ENCODE results near the gene DCTPP1.
"Not testable (repeated sequence)": the region's sequence is repeated elsewhere in the genome, so short reads cannot be mapped to it uniquely, and the experiment has no call there.

Gene DCTPP1

DNA sequence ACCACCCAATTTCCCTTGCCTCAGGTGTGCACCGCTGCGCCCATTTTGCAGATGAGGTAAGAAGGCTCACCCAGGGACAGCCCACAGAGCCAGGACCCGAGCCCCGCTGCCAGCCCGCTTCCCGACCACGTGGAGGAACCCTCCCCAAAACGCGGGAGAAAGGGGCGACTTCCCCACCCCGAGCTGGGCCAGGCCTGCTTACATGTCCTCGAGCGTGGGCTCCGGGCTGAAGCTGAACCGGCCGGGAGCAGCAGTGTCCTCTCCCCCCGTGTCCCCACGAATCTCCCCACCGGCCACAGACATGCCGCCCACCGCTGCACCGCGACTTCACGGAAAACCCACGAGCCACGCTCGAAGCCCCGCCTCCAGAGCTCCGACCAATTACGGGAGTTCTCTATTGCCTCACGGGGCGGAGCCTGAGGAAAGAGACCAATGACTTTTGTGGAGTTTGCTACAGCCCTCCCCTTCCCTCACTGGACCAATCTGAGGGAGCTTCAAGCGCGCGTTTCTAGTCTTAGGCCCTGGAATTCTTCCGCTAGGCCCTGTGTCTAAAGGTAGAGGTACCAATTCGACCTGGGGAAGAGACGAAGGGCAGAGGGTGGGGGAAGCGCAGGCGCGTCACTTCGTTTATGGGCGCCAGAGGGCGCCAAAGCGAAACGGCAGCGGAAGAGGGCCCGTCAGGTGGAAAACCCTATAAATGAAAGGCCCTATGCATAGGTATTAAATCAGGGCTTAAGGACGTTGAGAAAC, at the start of gene DCTPP1:
Gene DCTPP1 (minus strand): TSS at position 353 of the 750 bp plus-strand sequence. CDS start 50 bp downstream, at position 303.
- peak; percentile 96 to 97 for DNase-seq (ENCODE audit: low read depth in 2 of 2)

- no peak for DNase-seq (ENCODE audit: low read depth in 2 of 2)
Observed at GRCh38 chr16:30478766-30479478, 49.1 kb upstream of the DCTPP1 start.

DNA sequence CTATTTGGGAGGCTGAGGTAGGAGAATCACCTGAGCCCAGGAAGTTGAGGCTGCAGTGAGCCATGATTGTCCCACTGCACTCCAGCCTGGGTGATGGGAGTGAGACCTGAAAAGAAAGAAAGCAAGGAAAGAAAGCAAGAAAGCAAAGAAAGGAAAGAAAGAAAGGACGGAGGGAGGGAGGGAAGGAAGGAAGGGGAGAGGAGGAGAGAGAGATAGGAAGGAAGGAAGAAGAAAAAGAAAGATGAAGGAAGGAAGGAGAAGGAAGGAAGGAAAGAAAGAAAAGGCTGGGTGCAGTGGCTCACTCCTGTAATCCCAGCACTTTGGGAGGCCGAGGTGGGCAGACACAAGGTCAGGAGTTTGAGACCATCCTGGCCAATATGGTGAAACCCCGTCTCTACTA, 47.9 kb upstream of the DCTPP1 start:
- DNase-seq (ENCODE audit: low read depth in 2 of 2): not testable (repeated sequence)

DNA sequence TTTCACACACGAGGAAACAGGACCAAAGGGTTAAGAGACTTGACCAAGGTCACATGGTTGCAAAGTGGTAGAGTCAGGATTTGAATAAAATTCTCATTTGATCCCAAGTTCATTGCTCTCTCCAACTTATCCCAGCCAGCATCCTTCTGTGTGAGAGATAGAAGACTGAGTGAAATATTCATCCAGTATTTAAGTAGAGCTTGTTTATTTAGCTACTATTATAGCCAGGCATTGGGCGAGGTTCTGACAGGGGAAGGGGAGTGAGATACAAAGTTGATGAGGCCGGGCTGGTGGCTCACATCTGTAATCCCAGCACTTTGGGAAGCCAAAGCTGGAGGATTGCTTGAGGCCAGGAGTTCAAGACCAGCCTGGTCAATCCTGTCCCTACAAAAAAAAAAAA, 47.2 kb upstream of the DCTPP1 start:
- DNase-seq (ENCODE audit: low read depth in 2 of 2): no peak

DNA sequence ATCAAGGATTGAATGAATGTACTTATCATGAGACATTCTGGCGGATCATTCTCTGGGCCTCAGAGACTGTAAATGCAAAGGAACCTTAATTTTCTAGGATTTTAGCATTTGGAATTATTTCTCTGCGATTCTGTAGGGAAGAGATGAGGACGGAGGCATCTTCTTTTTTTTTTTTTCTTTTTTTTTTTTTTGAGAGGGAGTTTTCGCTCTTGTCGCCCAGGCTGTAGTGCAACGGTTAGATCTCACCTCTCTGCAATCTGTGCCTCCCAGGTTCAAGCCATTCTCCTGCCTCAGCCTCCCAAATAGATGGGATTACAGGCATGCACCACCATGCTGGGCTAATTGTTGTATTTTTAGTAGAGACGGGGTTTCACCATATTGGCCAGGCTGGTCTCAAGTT, 44.9 kb upstream of the DCTPP1 start:
- DNase-seq (ENCODE audit: low read depth in 2 of 2): no peak

DNA sequence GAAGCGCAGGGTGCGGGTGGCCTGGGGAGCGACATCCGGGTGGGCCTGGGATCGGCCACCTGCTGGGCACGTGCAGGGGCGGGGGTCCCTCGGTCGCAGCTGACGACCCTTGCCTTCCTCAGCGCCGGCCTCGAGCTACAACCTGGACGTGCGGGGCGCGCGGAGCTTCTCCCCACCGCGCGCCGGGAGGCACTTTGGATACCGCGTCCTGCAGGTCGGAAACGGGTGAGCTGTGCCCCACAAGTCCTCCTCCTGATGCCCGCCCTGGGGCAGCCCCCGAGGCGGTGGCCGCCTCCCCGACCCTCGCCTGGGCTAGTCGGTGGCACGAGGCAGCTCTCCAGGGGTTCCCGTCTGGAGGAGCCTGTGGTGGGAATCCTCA, 44.2 kb upstream of the DCTPP1 start:
- no peak for DNase-seq (ENCODE audit: low read depth in 2 of 2)

DNA sequence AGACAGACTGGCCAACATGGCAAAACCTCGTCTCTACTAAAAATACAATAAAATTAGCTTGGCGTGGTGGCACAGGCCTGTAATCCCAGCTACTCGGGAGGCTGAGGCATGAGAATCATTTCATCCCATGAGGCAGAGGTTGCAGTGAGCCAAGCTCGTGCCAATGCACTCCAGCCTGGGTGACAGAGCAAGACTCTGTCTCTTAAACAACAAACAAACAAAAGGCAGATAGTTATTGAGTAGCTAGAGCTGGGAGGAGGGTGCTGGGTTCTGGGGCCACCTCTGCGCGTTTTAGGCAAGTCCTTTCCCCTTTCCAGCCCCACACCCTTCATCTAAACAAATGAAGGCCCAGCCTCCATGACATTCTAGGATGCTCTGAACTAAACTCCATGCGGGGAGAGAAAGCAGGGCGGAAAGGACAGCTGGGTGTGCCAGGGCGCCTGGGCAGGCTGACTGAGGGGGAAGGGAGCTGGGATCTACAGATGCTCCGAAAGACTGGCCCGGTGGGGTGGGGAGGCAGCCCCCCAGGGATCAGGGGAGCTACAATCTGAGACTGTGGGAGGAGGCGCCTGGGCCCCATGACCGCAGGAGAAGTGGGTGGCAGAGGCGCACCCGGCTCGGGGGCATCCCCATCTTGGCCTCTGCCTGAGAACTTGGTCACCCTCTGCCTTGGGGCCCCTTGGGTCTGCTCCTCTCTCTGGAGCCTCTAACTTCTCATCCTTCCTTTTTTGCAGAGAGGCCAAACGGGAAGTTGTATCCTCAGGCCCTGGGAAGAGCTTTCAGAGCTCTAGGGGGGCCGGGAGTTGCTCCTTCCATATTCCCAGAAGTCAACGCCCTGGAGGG, 43.6 kb upstream of the DCTPP1 start:
- DNase-seq (ENCODE audit: low read depth in 2 of 2): no peak

GRCh38 chr16:30472328-30472942, 42.6 kb upstream of the DCTPP1 start, which contains the start of gene ITGAL:
Gene ITGAL (plus strand): TSS chr16:30472742. CDS start chr16:30472838, 96 bp downstream.
- DNase-seq (ENCODE audit: low read depth in 2 of 2): no peak

- DNase-seq (ENCODE audit: low read depth in 2 of 2): no peak
Observed at GRCh38 chr16:30470632-30470995, 40.8 kb upstream of the DCTPP1 start.

DNA sequence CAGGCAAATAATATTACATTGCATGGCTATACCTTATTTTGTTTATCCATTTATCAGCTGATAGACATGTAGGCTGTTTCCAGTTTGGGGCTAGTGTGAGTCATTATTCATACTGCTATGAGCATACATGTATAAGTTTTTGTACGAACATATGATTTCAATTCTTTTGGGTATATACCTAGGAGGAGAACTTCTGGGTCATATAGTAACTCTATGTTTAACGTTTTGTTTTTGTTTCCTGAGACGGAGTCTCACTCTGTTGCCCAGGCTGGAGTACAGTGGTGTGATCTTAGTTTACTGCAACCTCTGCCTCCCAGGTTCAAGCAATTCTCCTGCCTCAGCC, 40.3 kb upstream of the DCTPP1 start:
- no peak for DNase-seq (ENCODE audit: low read depth in 2 of 2)

DNA sequence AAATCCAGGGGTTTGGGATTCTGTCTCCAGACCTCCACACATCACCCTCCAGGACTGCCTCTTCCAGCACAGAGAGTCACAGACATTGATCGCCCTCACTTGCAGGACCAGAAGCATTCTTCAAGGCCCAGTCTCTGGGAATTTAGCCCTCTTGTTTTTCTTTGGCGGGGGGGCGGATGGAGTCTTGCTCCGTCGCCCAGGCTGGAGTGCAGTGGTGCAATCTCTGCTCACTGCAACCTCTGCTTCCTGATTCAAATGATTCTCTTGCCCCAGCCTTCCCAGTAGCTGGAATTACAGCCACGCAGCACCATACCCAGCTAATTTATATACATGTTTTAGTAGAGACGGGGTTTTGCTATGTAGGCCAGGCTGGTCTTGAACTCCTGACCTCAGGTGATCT, 34.2 kb upstream of the DCTPP1 start:
- DNase-seq (ENCODE audit: low read depth in 2 of 2): no peak

- DNase-seq (ENCODE audit: low read depth in 2 of 2): not testable (repeated sequence)
Observed at GRCh38 chr16:30461426-30461825, 31.6 kb upstream of the DCTPP1 start.

DNA sequence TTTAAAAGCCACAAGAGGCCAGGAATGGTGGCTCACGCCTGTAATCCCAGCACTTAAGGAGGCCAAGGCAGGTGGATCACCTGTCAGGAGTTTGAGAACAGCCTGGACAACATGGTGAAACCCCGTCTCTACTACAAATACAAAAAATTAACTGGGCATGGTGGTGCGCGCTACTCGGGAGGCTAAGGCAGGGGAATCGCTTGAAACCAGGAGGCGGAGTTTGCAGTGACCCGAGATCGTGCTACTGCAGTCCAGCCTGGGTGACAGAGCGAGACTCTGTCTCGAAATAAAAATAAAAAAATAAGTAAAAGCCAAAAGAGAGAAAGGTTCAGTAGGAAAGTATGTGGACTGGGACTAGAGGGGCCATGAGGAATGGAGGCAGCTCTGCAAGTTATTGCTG, 29.6 kb upstream of the DCTPP1 start:
- DNase-seq (ENCODE audit: low read depth in 2 of 2): no peak

DNA sequence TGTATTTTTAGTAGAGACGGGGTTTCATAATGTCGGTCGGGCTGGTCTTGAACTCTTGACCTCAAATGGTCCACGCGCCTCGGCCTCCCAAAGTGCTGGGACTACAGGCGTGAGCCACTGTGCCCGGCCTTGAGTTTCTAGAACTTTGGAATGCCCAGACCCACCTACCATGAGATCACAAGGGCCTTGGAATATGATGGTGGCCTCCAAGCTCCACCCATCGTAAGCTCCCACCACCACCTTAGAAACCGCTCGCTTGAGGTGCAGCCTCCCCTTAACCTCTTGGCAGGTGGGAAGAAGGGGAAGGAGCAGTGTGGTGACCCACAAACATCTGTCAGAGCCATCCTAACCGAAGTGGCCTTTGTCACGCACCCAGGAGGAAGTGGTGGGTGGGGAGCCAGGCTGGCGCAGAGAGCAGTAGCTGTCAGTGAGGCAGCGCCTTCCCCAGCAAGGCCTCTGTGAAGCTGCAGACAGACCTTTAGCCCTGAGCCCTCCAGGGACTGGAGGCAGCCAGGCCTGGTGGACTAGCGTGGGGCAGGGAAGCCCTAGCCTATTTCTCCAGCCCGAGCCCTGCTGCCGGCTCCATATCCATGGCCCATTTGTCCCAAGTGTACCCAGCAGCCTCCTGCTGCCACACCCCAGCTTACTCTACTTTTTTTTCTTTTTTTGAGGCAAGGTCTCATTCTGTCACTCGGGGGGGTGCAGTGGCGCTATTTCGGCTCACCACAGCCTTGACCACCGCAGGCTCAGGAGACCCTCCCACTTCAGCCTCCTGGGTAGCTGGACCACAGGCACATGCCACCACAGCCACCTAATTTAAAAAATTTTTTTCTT, 28.9 kb upstream of the DCTPP1 start:
- DNase-seq (ENCODE audit: low read depth in 2 of 2): no peak

GRCh38 chr16:30457743-30458560, 28.1 kb upstream of the DCTPP1 start:
- no peak for DNase-seq (ENCODE audit: low read depth in 2 of 2)

- DNase-seq (ENCODE audit: low read depth in 2 of 2): no peak
Observed at GRCh38 chr16:30457256-30457655, 27.4 kb upstream of the DCTPP1 start.

- no peak for DNase-seq (ENCODE audit: low read depth in 2 of 2)
Observed at GRCh38 chr16:30456302-30456701, 26.5 kb upstream of the DCTPP1 start.

DNA sequence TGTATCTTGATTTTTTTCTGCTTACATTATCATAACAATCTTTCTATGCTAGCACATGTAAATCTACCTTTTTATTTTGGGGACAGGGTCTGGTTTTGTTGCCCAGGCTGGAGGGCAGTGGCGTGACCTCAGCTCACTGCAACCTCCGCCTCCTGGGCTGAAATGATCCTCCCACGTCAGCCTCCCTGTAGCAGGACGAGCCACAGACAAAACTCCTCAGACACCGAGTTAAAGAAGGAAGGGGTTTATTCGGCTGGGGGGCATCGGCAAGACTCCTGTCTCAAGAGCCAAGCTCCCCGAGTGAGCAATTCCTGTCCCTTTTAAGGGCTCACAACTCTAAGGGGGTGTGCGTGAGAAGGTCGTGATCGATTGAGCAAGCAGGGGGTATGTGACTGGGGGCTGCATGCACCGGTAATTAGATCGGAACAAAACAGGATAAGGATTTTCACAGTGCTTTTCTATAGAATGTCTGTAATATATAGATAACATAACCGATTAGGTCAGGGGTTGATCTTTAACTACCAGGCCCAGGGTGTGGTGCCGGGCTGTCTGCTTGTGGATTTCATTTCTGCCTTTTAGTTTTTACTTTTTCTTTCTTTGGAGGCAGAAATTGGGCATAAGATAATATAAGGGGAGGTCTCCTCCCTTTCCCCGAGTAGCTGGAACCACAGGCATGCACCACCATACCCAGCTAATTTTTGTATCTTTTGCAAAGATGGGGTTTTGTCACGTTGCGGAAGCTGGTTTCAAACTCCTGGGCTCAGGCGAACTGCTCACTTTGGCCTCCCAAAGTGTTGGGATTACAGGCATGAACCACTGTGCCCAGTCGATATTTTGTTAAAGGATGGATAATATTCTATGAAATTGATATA, 23.1 kb upstream of the DCTPP1 start:
- DNase-seq (ENCODE audit: low read depth in 2 of 2): not testable (repeated sequence)

- no peak for DNase-seq (ENCODE audit: low read depth in 2 of 2)
Observed at GRCh38 chr16:30449116-30449435, 19.2 kb upstream of the DCTPP1 start.
